Measurements from ENCODE around the gene ZNF813. TPM values are rescaled to one million over a fixed set of nuclear protein-coding genes. Genes with fewer than 3 reads are reported as not detected.

Gene ZNF813
- total and polyA plus RNA-seq, 2 experiments from 2014 or later = 6.4 to 29.3 TPM

GRCh38 chr19:53471916-53472315, 4.4 kb downstream of the ZNF813 start:
- peaks cover 26% of the 10 kb centered on the region for H3K36me3 Mint-ChIP-seq (ENCODE audit: low read depth)
- peaks cover 30% of the 10 kb centered on the region for H3K4me1 Mint-ChIP-seq
- Histone ChIP-seq H3F3A (replicated peaks; ENCODE audit: low read depth) (no peaks in the 10 kb centered on the region), H3K4me3 (no peak overlapping the region), H3K4me2 (no peak overlapping the region), H3K9me2 (ENCODE audit: insufficient read depth) (no peaks in the 10 kb centered on the region), H3K27me3 (ENCODE audit: insufficient read depth) (no peaks in the 10 kb centered on the region), H4K20me1 (replicated peaks; ENCODE audit: insufficient read depth) (peaks cover 13% of the 10 kb centered on the region; the same call in 1 of the 2 replicates), H3K36me3 (ENCODE audit: insufficient read depth) (no peaks in the 10 kb centered on the region), H2AFZ (no peak overlapping the region), H3K4me1 (ENCODE audit: insufficient read depth) (peaks cover 17% of the 10 kb centered on the region), H3K79me2 (replicated peaks; ENCODE audit: insufficient read depth) (peaks cover 61% of the 10 kb centered on the region), H3K27ac (ENCODE audit: low read depth) (no peak overlapping the region)
- DNase-seq (ENCODE audit: low spot score) (no peak), ATAC-seq (no peak)
- H3K4me3 Mint-ChIP-seq = no peak overlapping the region; the same call in 2 of the 3 replicates
- TF ChIP-seq EZH2 (IDR thresholded peaks at IDR 0.05; ENCODE audit: low read depth, unreplicated experiment) = no peak
- TF ChIP-seq POLR2AphosphoS5 (IDR thresholded peaks at IDR 0.05; ENCODE audit: low read depth) = no peak
- TF ChIP-seq ZNF331 (CRISPR knock-in tag; IDR thresholded peaks at IDR 0.05; ENCODE audit: low read depth) = no peak
- no peak for TF ChIP-seq ZNF462 (CRISPR knock-in tag; IDR thresholded peaks at IDR 0.05)
- no peak for TF ChIP-seq NANOG (IDR thresholded peaks at IDR 0.05; ENCODE audit: borderline replicate concordance)
- TF ChIP-seq CREB1 (CRISPR knock-in tag; IDR thresholded peaks at IDR 0.05; ENCODE audit: low read depth) = no peak
- TF ChIP-seq ZNF114 (CRISPR knock-in tag; IDR thresholded peaks at IDR 0.05) = no peak
- no peak for TF ChIP-seq REST (IDR thresholded peaks at IDR 0.05; ENCODE audit: unreplicated experiment)
- TF ChIP-seq ETS1 (IDR thresholded peaks at IDR 0.05) = no peak
- no peak for TF ChIP-seq JUNB (IDR thresholded peaks at IDR 0.05; ENCODE audit: unreplicated experiment)
- TF ChIP-seq EZH2phosphoT487 (IDR thresholded peaks at IDR 0.05; ENCODE audit: unreplicated experiment) = no peak
- TF ChIP-seq CTCF (conservative IDR thresholded peaks at IDR 0.05; ENCODE audit: low read depth in 2 of 2) = no peak
- no peak for TF ChIP-seq STAT1 (IDR thresholded peaks at IDR 0.05; ENCODE audit: unreplicated experiment)
- no peaks in the 10 kb centered on the region for H3K9me3 Mint-ChIP-seq
- no peak overlapping the region for H3K27ac Mint-ChIP-seq
- H3K27me3 Mint-ChIP-seq (ENCODE audit: insufficient read depth, low read depth, poor library complexity) = peaks cover 4% of the 10 kb centered on the region

All from GM23338 (cell line).